Mesothelial cell of epicardium (in vitro differentiated cells): ENCODE results near the gene TMEM33. TPM values are rescaled to one million over a fixed set of nuclear protein-coding genes. Genes with fewer than 3 reads are reported as not detected.

ENCODE experiments used
- DNase-seq, 2 experiments: peaks; one replicate each; pipeline ENCODE4 v3.0.0; 2021; ENCODE audit warnings: low spot score in 2 of 2; ENCODE audit not compliant: unreplicated experiment in 2 of 2
- H3K27ac Mint-ChIP-seq: 2 replicates; pipeline ENCODE4 v1.8.0; 2021; ENCODE audit warnings: mixed read lengths
- H3K27me3 Mint-ChIP-seq: 2 replicates; pipeline ENCODE4 v1.8.0; 2021; ENCODE audit warnings: low read depth, mixed read lengths
- H3K36me3 Mint-ChIP-seq: 2 replicates; pipeline ENCODE4 v1.8.0; 2021; ENCODE audit warnings: mixed read lengths
- H3K4me1 Mint-ChIP-seq: 2 replicates; pipeline ENCODE4 v1.8.0; 2021; ENCODE audit warnings: mixed read lengths
- H3K4me3 Mint-ChIP-seq: 2 replicates; pipeline ENCODE4 v1.8.0; 2021; ENCODE audit warnings: mild to moderate bottlenecking, moderate library complexity, mixed read lengths
- H3K9me3 Mint-ChIP-seq: 2 replicates; pipeline ENCODE4 v1.8.0; 2021; ENCODE audit warnings: mixed read lengths
- total RNA-seq: library from RNA; stranded (reverse); gene quantifications from 3 replicates; pipeline ENCODE4 v1.2.1, GENCODE V29; 2021
- TF ChIP-seq, protein P1 (sequence below): fragments of 200-600 bp; sonication (generic); IDR thresholded peaks from one replicate; pipeline ENCODE4 v1.5.0; 2021; ENCODE audit warnings: antibody characterized with exemption; ENCODE audit not compliant: unreplicated experiment

TMEM33 gene
- total RNA-seq, 1 donor from 2014 or later, result 49.5 TPM

DNA sequence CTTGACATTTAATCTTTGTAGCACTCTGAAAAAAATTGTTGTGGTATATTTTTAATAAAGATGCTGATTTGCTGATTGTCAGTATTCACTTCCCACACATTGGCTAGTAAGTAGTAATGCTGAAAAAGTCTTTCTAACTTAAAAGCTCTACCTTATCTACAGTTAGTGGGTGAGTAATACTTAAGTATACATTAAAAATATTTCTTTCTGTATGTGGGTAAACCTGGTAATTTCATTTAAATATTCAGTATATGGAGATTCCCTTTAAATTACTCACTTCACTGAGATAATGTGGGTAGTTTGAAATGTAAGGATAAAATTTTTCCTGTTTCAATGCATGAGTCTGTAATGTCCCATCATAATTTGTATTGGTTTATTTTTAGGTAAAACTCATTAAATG is 5.6 kb downstream of the TMEM33 start:
- no peak for DNase-seq
- Mint-ChIP-seq H3K36me3 (peaks cover 19% of the 10 kb centered on the region), H3K27me3 (no peaks in the 10 kb centered on the region), H3K4me3 (no peak overlapping the region), H3K27ac (no peak overlapping the region), H3K4me1 (peaks cover 14% of the 10 kb centered on the region), H3K9me3 (no peaks in the 10 kb centered on the region)
- TF ChIP-seq, protein P1, sequence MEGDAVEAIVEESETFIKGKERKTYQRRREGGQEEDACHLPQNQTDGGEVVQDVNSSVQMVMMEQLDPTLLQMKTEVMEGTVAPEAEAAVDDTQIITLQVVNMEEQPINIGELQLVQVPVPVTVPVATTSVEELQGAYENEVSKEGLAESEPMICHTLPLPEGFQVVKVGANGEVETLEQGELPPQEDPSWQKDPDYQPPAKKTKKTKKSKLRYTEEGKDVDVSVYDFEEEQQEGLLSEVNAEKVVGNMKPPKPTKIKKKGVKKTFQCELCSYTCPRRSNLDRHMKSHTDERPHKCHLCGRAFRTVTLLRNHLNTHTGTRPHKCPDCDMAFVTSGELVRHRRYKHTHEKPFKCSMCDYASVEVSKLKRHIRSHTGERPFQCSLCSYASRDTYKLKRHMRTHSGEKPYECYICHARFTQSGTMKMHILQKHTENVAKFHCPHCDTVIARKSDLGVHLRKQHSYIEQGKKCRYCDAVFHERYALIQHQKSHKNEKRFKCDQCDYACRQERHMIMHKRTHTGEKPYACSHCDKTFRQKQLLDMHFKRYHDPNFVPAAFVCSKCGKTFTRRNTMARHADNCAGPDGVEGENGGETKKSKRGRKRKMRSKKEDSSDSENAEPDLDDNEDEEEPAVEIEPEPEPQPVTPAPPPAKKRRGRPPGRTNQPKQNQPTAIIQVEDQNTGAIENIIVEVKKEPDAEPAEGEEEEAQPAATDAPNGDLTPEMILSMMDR, result no peak

- peaks cover 19% of the 10 kb centered on the region for H3K36me3 Mint-ChIP-seq
- no peaks in the 10 kb centered on the region for H3K27me3 Mint-ChIP-seq
- TF ChIP-seq, protein P1, result no peak
- no peaks in the 10 kb centered on the region for H3K9me3 Mint-ChIP-seq
- no peak overlapping the region for H3K4me3 Mint-ChIP-seq
- no peak overlapping the region for H3K27ac Mint-ChIP-seq
- DNase-seq, result no peak
- no peaks in the 10 kb centered on the region for H3K4me1 Mint-ChIP-seq
Measured at GRCh38 chr4:41943506-41943905, 8.3 kb downstream of the TMEM33 start.

DNA sequence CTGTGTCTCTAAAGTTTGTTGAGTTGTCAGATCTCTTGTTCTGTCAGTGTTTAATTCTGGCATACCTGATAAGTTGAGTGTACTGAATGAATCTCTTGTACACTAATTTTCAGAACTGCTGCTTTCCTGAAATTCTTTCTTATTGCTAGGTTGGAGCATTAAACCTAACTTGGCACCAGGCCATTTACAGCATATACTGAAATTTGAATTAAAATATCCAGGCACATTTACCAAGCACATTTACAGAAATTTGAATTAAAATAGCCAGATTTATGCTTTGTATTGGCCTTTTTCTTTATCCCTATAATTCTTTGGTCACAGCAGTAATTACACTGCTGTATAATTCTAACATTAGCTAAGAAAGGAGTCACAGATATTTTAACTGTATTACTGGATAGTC is 8.9 kb downstream of the TMEM33 start:
- no peak overlapping the region for H3K27ac Mint-ChIP-seq
- no peaks in the 10 kb centered on the region for H3K9me3 Mint-ChIP-seq
- H3K27me3 Mint-ChIP-seq, result no peaks in the 10 kb centered on the region
- DNase-seq, result no peak
- H3K4me1 Mint-ChIP-seq, result no peaks in the 10 kb centered on the region
- peaks cover 20% of the 10 kb centered on the region for H3K36me3 Mint-ChIP-seq
- TF ChIP-seq, protein P1, result no peak
- H3K4me3 Mint-ChIP-seq, result no peak overlapping the region

- Mint-ChIP-seq H3K4me1 (no peaks in the 10 kb centered on the region), H3K36me3 (peaks cover 20% of the 10 kb centered on the region), H3K9me3 (no peaks in the 10 kb centered on the region), H3K4me3 (no peak overlapping the region), H3K27ac (no peak overlapping the region), H3K27me3 (no peaks in the 10 kb centered on the region)
- no peak for DNase-seq
- TF ChIP-seq, protein P1, result no peak
Measured at GRCh38 chr4:41949531-41949930, 14.3 kb downstream of the TMEM33 start.

GRCh38 chr4:41957634-41958033 is 22.4 kb downstream of the TMEM33 start:
- DNase-seq, result no peak
- H3K27ac Mint-ChIP-seq, result no peak overlapping the region
- no peaks in the 10 kb centered on the region for H3K4me1 Mint-ChIP-seq
- TF ChIP-seq, protein P1, result no peak
- no peaks in the 10 kb centered on the region for H3K9me3 Mint-ChIP-seq
- no peaks in the 10 kb centered on the region for H3K27me3 Mint-ChIP-seq
- no peak overlapping the region for H3K4me3 Mint-ChIP-seq
- H3K36me3 Mint-ChIP-seq, result peaks cover 6% of the 10 kb centered on the region

DNA sequence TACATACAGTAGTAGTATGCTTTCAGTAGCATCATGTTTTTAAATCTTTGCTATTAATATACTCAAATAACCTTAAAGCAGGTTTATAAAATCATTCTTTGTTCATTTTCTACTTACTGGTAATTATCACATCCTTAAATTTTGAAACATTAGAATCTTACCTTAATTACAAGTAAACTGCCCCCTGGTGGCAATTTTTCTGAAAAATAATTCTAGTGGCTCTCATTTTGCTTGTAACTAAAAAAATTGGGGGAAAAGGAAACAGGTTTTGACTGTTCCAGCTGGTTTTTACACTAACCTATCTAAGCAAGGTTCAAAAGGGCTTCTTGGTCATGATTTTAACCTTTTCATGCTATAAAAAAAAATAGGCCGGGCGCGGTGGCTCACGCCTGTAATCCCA is 27.9 kb downstream of the TMEM33 start:
- H3K36me3 Mint-ChIP-seq, result no peaks in the 10 kb centered on the region
- no peak for DNase-seq
- no peak overlapping the region for H3K4me3 Mint-ChIP-seq
- TF ChIP-seq, protein P1, result peak; percentile 65
- peaks cover 5% of the 10 kb centered on the region for H3K9me3 Mint-ChIP-seq
- no peak overlapping the region for H3K27ac Mint-ChIP-seq
- no peaks in the 10 kb centered on the region for H3K27me3 Mint-ChIP-seq
- no peaks in the 10 kb centered on the region for H3K4me1 Mint-ChIP-seq
